Cerebellar cortex (tissue), 1 donor: Measurements from ENCODE around the gene CYSLTR2.
A peak's percentile ranks its signal among the peaks of the same experiment; 100 is the strongest.
"Not testable (repeated sequence)": the region's sequence is repeated elsewhere in the genome, so short reads cannot be mapped to it uniquely, and the experiment has no call there.

Experiments used
- DNase-seq: peaks from one replicate; pipeline ENCODE4 v3.0.0-alpha.2; 2015; ENCODE audit warnings: low spot score

CYSLTR2 gene

GRCh38 chr13:48645845-48646244 lies 7.9 kb upstream of the CYSLTR2 start:
- DNase-seq: no peak

GRCh38 chr13:48646791-48647190 lies 6.9 kb upstream of the CYSLTR2 start:
- DNase-seq: no peak

- DNase-seq: no peak
These were observed 6.1 kb upstream of the CYSLTR2 start for GRCh38 chr13:48647625-48648024.

GRCh38 chr13:48648446-48648845 lies 5.3 kb upstream of the CYSLTR2 start:
- DNase-seq: no peak

GRCh38 chr13:48652851-48653471 lies 768 bp upstream of the CYSLTR2 start:
- DNase-seq: no peak

- no peak for DNase-seq
These were observed 782 bp downstream of the CYSLTR2 start for GRCh38 chr13:48654511-48654910.

GRCh38 chr13:48655291-48655690 lies 1.6 kb downstream of the CYSLTR2 start:
- no peak for DNase-seq

GRCh38 chr13:48656608-48657007 lies 2.9 kb downstream of the CYSLTR2 start:
- DNase-seq: no peak

GRCh38 chr13:48660361-48661076 lies 6.8 kb downstream of the CYSLTR2 start:
- DNase-seq: no peak

- no peak for DNase-seq
These were observed 7.4 kb downstream of the CYSLTR2 start for GRCh38 chr13:48661107-48661506.

- no peak for DNase-seq
These were observed 8.5 kb downstream of the CYSLTR2 start for GRCh38 chr13:48662226-48662625.

- DNase-seq: no peak
These were observed 13.4 kb downstream of the CYSLTR2 start for GRCh38 chr13:48667136-48667535.

GRCh38 chr13:48671421-48671820 lies 17.7 kb downstream of the CYSLTR2 start:
- not testable (repeated sequence) for DNase-seq

GRCh38 chr13:48675247-48675646 lies 21.5 kb downstream of the CYSLTR2 start:
- no peak for DNase-seq

- DNase-seq: no peak
These were observed 24.6 kb downstream of the CYSLTR2 start for GRCh38 chr13:48678316-48678715.

- DNase-seq: peak; percentile 13
These were observed 26.4 kb downstream of the CYSLTR2 start for GRCh38 chr13:48679941-48680680.

- DNase-seq: no peak
These were observed 27.1 kb downstream of the CYSLTR2 start for GRCh38 chr13:48680756-48681392.

GRCh38 chr13:48681905-48682304 lies 28.2 kb downstream of the CYSLTR2 start:
- DNase-seq: no peak

- DNase-seq: no peak
These were observed 28.7 kb downstream of the CYSLTR2 start for GRCh38 chr13:48682436-48682835.

- DNase-seq: no peak
These were observed 33.0 kb downstream of the CYSLTR2 start for GRCh38 chr13:48686636-48687210.

- DNase-seq: no peak
These were observed 33.5 kb downstream of the CYSLTR2 start for GRCh38 chr13:48687249-48687648.

GRCh38 chr13:48693998-48694397 lies 40.3 kb downstream of the CYSLTR2 start:
- DNase-seq: no peak
